GM19239 (cell line): ENCODE measurements around the gene USP2.
"Not testable (repeated sequence)": the region's sequence is repeated elsewhere in the genome, so short reads cannot be mapped to it uniquely, and the experiment has no call there.

Experiments
- DNase-seq: peaks from one replicate; pipeline ENCODE4 v3.0.0; 2011; ENCODE audit warnings: low spot score; ENCODE audit not compliant: insufficient read length
- FAIRE-seq: peaks from 2 replicates; lab custom pipeline; 2011; peaks lifted over from hg19 to GRCh38; lab: Jason Lieb, UNC

The USP2 gene

DNA sequence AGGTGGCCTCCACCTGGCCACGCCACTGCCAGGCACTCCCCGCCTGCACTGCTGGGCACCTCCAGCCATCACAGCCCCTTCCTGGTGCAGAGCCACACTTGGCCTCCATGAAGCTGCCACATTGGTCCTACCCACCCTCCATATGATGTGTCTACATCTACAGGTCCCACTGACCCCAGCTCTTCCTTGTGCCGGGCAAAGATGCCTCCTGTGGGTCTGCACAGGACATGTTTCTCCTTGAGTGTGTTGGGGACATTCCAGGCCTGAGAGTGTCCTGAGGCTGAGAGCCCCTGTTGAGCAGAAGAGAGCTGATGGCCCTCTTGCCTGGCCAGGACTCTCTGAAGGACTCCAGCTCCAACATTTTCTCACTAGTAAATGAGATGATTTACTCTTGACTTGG is 34.0 kb upstream of the USP2 start:
- DNase-seq (no peak), FAIRE-seq (no peak)

- FAIRE-seq (no peak), DNase-seq (no peak)
Observed at GRCh38 chr11:119414734-119415133, 33.2 kb upstream of the USP2 start.

DNA sequence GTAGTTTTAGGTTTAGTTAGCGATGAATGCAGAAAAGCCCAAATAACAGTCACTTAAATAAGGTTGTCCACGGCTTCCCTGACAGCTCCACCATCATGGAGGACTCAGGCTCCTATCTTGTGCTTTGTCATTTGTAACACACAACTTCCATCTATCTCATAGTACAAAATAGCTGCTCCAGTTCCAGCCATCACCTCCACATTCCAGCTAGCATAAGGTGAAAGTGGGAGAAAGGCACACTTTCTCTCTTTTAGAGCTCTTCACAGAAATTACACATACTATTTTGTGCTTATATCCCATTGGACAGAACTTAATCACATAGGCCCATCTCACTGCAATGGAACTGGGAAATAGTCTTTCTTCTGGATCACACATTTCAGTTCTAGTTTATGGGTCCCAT is 32.8 kb upstream of the USP2 start:
- no peak for DNase-seq
- FAIRE-seq, result no peak

GRCh38 chr11:119412072-119412471 is 30.6 kb upstream of the USP2 start:
- FAIRE-seq (no peak), DNase-seq (no peak)

- no peak for FAIRE-seq
- no peak for DNase-seq
Observed at GRCh38 chr11:119410501-119410900, 29.0 kb upstream of the USP2 start.

GRCh38 chr11:119409731-119410130 is 28.2 kb upstream of the USP2 start:
- DNase-seq (no peak), FAIRE-seq (no peak)

GRCh38 chr11:119406005-119406404 is 24.5 kb upstream of the USP2 start:
- DNase-seq (no peak), FAIRE-seq (no peak)

DNA sequence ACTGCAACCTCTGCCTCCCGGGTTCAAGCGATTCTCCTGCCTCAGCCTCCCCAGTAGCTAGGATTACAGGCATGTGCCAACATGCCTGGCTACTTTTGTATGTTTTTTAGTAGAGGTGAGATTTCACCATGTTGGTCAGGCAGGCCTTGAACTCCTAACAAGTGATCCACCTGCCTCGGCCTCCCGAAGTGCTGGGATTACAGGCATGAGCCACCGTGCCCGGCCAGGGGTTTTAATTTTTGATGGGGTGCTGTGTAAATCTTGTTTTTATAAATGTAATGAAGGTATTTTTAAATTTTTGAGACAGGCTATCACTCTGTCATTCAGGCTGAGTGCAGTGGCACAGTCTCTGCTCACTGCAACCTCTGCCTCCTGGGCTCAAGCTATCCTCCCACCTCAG is 24.0 kb upstream of the USP2 start:
- DNase-seq, FAIRE-seq: not testable (repeated sequence)

- no peak for FAIRE-seq
- DNase-seq, result no peak
Observed at GRCh38 chr11:119404872-119405271, 23.4 kb upstream of the USP2 start.

DNA sequence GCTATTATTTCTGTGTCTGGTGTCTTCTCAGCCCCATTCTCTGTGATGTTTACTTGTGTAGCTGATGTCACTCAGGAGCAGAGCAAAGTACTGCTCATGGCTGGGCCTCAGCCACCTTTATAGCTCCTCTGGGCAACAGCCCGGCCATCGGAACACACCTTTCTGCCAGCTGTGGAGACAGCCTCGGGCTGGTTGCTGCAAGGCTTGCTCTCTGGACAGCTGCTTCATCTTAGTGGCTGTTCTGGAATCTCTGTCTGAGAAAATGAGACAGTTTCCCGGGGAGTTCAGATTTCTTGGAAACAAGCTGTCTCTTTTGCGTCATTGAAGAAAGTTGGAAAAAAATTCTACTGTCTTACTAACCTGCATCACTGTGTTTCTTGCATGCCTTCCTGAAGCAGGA is 21.5 kb upstream of the USP2 start:
- no peak for DNase-seq
- FAIRE-seq, result no peak

DNA sequence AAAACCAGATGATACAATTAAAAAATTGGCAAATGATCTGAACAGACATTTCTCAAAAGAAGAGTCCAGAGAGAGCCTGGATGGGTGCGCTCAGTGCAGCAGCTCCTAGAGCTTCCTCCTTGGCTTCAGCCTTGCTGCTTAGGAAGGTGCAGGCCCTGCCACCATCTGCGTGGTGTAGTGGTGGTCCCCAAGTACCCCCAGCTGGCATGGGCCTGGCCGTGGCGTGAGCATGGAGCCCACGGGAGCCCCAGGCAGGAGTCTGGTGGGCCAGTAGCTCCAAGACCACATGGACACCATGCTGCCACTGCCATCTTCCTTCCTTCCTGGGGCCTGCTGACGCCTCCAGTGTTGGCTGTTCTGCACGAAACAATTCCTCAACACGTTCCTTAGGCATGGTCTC is 21.0 kb upstream of the USP2 start:
- FAIRE-seq, result no peak

GRCh38 chr11:119400860-119401259 is 19.4 kb upstream of the USP2 start:
- no peak for DNase-seq
- FAIRE-seq, result no peak

More for the DNA sequence above, 21.0 kb upstream of the USP2 start:
- no peak for DNase-seq

- DNase-seq (no peak), FAIRE-seq (no peak)
Observed at GRCh38 chr11:119397740-119398139, 16.2 kb upstream of the USP2 start.

GRCh38 chr11:119396835-119397234 is 15.3 kb upstream of the USP2 start:
- no peak for DNase-seq
- no peak for FAIRE-seq

DNA sequence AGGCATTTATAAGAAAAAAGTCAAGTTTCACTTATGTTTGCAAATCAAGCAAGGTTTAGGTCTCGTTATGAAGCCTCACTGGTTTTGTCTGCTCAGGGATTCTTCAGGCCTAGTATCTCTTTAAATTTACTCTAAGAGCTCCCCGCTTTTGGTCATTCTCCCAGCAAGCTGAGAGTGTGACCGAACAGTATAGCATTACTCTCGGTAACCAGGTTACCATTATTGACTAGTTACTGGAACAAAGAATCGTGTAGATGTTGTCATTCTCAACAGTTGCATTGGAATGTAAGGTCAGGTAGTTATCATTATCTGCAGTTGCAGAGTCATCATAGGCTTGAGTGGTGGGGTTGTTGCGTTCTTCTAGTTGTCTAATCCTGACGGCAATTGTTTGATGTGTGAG is 9.8 kb upstream of the USP2 start:
- FAIRE-seq (no peak), DNase-seq (no peak)

DNA sequence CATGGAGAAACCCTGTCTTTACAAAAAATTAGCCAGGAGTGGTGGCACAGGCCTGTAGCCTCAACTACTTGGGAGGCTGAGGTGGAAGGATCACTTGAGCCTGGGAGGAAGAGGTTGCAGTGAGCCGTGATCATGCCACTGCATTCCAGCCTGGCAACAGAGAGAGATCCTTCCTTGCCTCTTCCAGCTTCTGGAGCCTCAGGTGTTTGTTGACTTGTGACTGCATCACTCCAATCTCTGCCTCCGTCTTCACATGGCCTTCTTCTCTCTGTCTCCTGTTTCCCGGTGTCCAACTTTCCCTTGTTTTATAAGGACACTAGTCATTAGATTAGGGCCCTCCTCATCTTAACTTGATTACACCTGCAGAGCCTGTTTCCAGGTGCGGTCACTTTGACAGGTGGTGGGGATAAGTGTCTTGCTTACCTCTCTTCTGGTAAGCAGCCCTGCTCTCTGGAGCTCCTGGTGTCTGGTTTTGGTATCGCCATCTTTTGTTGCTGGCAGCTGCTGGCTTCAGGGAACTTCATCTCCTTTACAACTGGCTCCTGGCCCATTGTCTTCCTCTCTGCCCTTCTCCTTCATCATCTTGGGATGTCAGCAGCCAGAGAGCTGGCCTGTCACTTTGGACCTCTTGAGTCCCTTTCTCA is 8.2 kb upstream of the USP2 start:
- FAIRE-seq (peak; percentile 8), DNase-seq (peak; percentile 37)

GRCh38 chr11:119388103-119388502 is 6.6 kb upstream of the USP2 start:
- FAIRE-seq (no peak), DNase-seq (no peak)

DNA sequence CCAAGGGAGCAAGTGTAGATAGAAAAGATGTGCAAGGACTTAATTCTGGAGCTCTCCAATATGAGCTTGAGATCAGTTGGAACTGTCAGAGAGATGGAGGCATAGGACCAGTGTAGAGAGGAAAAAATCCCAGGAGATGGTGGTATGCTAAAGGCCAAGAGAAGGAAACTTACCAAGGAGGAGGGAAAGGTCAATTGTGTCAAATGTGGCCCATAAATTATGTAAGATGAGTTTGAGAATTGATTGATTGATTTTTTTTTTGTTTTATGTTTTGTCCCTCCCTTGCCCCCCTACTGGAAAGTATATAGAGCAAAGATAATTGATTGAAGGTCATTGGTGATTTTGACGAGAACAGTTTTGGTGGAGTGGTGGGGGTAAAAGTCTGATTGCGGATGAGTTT is 2.8 kb upstream of the USP2 start:
- no peak for DNase-seq
- no peak for FAIRE-seq

GRCh38 chr11:119382513-119382912 is 1.0 kb upstream of the USP2 start:
- not testable (repeated sequence) for FAIRE-seq, DNase-seq

- FAIRE-seq, result no peak
Observed at GRCh38 chr11:119382101-119382500, 611 bp upstream of the USP2 start.

DNA sequence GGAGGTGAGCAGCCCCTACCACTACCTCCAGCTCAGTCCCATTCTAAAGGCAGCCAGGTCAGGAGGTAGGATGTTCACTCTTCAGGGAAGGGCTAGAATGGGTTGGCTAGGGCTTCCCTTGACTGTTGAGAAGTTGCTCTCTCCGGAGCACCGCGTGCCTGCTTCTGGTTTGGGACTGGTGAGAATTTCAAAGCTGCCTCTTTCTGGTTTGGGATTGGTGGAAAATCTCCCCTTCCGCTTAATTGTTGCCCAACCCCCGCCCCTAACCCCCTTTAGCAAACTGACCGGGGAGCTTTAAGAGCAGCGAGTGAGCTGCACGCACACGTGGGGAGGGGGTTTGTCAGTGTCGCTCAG is 686 bp downstream of the USP2 start:
- no peak for DNase-seq
- no peak for FAIRE-seq

More at GRCh38 chr11:119382101-119382500, 611 bp upstream of the USP2 start:
- DNase-seq, result no peak

- FAIRE-seq, result no peak
Observed at GRCh38 chr11:119380160-119380826, 1.2 kb downstream of the USP2 start.

More at GRCh38 chr11:119380160-119380826, 1.2 kb downstream of the USP2 start:
- no peak for DNase-seq
